Skin epidermis (tissue), 12 donors: ENCODE results near the gene FLT3.
"Not testable (repeated sequence)": the region's sequence is repeated elsewhere in the genome, so short reads cannot be mapped to it uniquely, and the experiment has no call there.

ENCODE experiments used
- H3K27ac ChIP-seq, 21 experiments: fragments of 200-600 bp; sonication (generic) in 11 of 21; one replicate each; pipeline ENCODE4 v1.5.0; 2020; ENCODE audit warnings: mild to moderate bottlenecking in 3 of 21, inconsistent platforms in 2 of 21, moderate library complexity in 2 of 21
- H3K4me3 ChIP-seq, 7 experiments: fragments of 200-600 bp; sonication (generic) in 2 of 7; one replicate each; pipeline ENCODE4 v1.5.0; 2020; ENCODE audit warnings: inconsistent platforms in 2 of 7, mild to moderate bottlenecking in 2 of 7, moderate library complexity in 1 of 7

The FLT3 gene

GRCh38 chr13:27965740-27966640, 134.4 kb downstream of the FLT3 start:
- H3K4me3 ChIP-seq, result no peak overlapping the region
- no peak overlapping the region for H3K27ac ChIP-seq

- H3K4me3 ChIP-seq, result no peak overlapping the region
- H3K27ac ChIP-seq, result no peak overlapping the region
Observed at GRCh38 chr13:27965343-27965739, 135.0 kb downstream of the FLT3 start.

- H3K27ac ChIP-seq, result no peak overlapping the region
- no peak overlapping the region for H3K4me3 ChIP-seq
Observed at GRCh38 chr13:27964741-27965323, 135.5 kb downstream of the FLT3 start.

GRCh38 chr13:27964206-27964605, 136.2 kb downstream of the FLT3 start:
- not testable (repeated sequence) for H3K4me3 ChIP-seq, H3K27ac ChIP-seq

GRCh38 chr13:27963491-27963890, 136.9 kb downstream of the FLT3 start:
- Histone ChIP-seq H3K4me3 (no peak overlapping the region), H3K27ac (no peak overlapping the region)

GRCh38 chr13:27962982-27963381, 137.4 kb downstream of the FLT3 start:
- Histone ChIP-seq H3K27ac (no peak overlapping the region), H3K4me3 (no peak overlapping the region)

GRCh38 chr13:27962128-27962841, 138.1 kb downstream of the FLT3 start:
- no peak overlapping the region for H3K4me3 ChIP-seq

GRCh38 chr13:27961227-27962085, 138.9 kb downstream of the FLT3 start:
- H3K27ac ChIP-seq, result no peak overlapping the region
- H3K4me3 ChIP-seq, result peak overlapping the region in 3 of 7 experiments; percentile 2 to 27 (median 15)

More at GRCh38 chr13:27962128-27962841, 138.1 kb downstream of the FLT3 start:
- no peak overlapping the region for H3K27ac ChIP-seq

GRCh38 chr13:27960362-27961226, 139.8 kb downstream of the FLT3 start:
- Histone ChIP-seq H3K4me3 (peak overlapping the region in 5 of 7 experiments; percentile 2 to 27 (median 15)), H3K27ac (no peak overlapping the region)

GRCh38 chr13:27959976-27960361, 140.4 kb downstream of the FLT3 start:
- Histone ChIP-seq H3K4me3 (peak overlapping the region in 3 of 7 experiments; percentile 2 to 27 (median 23)), H3K27ac (no peak overlapping the region)

GRCh38 chr13:27956576-27957300, 143.6 kb downstream of the FLT3 start:
- H3K4me3 ChIP-seq, result no peak overlapping the region
- no peak overlapping the region for H3K27ac ChIP-seq

- no peak overlapping the region for H3K4me3 ChIP-seq
- H3K27ac ChIP-seq, result no peak overlapping the region
Observed at GRCh38 chr13:27955014-27955591, 145.3 kb downstream of the FLT3 start.

- H3K27ac ChIP-seq, result peak overlapping the region in 1 of 21 experiments; percentile 50
Observed at GRCh38 chr13:27954406-27954851, 145.9 kb downstream of the FLT3 start.

GRCh38 chr13:27953676-27954405, 146.5 kb downstream of the FLT3 start:
- peak overlapping the region in 2 of 21 experiments; percentile 7 to 50 for H3K27ac ChIP-seq

More at GRCh38 chr13:27954406-27954851, 145.9 kb downstream of the FLT3 start:
- peak overlapping the region; percentile 18 to 41 (median 29) for H3K4me3 ChIP-seq

More at GRCh38 chr13:27953676-27954405, 146.5 kb downstream of the FLT3 start:
- H3K4me3 ChIP-seq, result peak overlapping the region; percentile 18 to 41 (median 29)
